GM19240 (cell line): ENCODE data around the gene ROCK2.

Experiments
- DNase-seq: peaks from one replicate; pipeline ENCODE4 v3.0.0; 2011; ENCODE audit warnings: low spot score; ENCODE audit not compliant: insufficient read length

The ROCK2 gene

GRCh38 chr2:11344342-11344955 lies at the start of gene ROCK2:
Gene ROCK2, minus strand, starts transcription at chr2:11344636. Its CDS starts 500 bp downstream, at chr2:11344136.
- DNase-seq, result peak; percentile 64

- no peak for DNase-seq
Observed at GRCh38 chr2:11393711-11394236, 49.3 kb upstream of the ROCK2 start.

- DNase-seq, result no peak
Observed at GRCh38 chr2:11391942-11392266, 47.5 kb upstream of the ROCK2 start.

- DNase-seq, result no peak
Observed at GRCh38 chr2:11390399-11390658, 45.9 kb upstream of the ROCK2 start.

GRCh38 chr2:11389551-11390398 lies 45.3 kb upstream of the ROCK2 start:
- DNase-seq, result no peak

GRCh38 chr2:11389052-11389420 lies 44.6 kb upstream of the ROCK2 start:
- no peak for DNase-seq

GRCh38 chr2:11388262-11389051 lies 44.0 kb upstream of the ROCK2 start:
- no peak for DNase-seq

- no peak for DNase-seq
Observed at GRCh38 chr2:11387843-11388242, 43.4 kb upstream of the ROCK2 start.

- no peak for DNase-seq
Observed at GRCh38 chr2:11387100-11387390, 42.6 kb upstream of the ROCK2 start.

GRCh38 chr2:11385847-11386246 lies 41.4 kb upstream of the ROCK2 start:
- DNase-seq, result no peak

GRCh38 chr2:11385216-11385615 lies 40.8 kb upstream of the ROCK2 start:
- no peak for DNase-seq

- no peak for DNase-seq
Observed at GRCh38 chr2:11379558-11379957, 35.1 kb upstream of the ROCK2 start.

- DNase-seq, result peak; percentile 71
Observed at GRCh38 chr2:11377928-11378545, 33.6 kb upstream of the ROCK2 start.

GRCh38 chr2:11376071-11376470 lies 31.6 kb upstream of the ROCK2 start:
- no peak for DNase-seq

- DNase-seq, result no peak
Observed at GRCh38 chr2:11375689-11376027, 31.2 kb upstream of the ROCK2 start.

GRCh38 chr2:11375025-11375688 lies 30.7 kb upstream of the ROCK2 start:
- no peak for DNase-seq

GRCh38 chr2:11373096-11373495 lies 28.7 kb upstream of the ROCK2 start:
- no peak for DNase-seq

- DNase-seq, result no peak
Observed at GRCh38 chr2:11371092-11371937, 26.9 kb upstream of the ROCK2 start.

- DNase-seq, result no peak
Observed at GRCh38 chr2:11370377-11371091, 26.1 kb upstream of the ROCK2 start.

GRCh38 chr2:11368059-11368572 lies 23.7 kb upstream of the ROCK2 start:
- DNase-seq, result no peak
